Right lobe of liver (tissue), 6 donors: ENCODE results near the gene MRPL20. TPM values are rescaled to one million over a fixed set of nuclear protein-coding genes. Genes with fewer than 3 reads are reported as not detected.
A peak's percentile ranks its signal among the peaks of the same experiment; 100 is the strongest.

ENCODE experiments used
- ATAC-seq, 4 donors: fragments of 200-7000 bp; cut with Tn5 transposase; one replicate each; pipeline ENCODE4 v1.9.1; 2020; ENCODE audit warnings: mild to moderate bottlenecking in 4 of 4, moderate library complexity in 4 of 4
- DNase-seq, 3 donors: peaks; one replicate each; pipeline ENCODE4 v3.0.0-alpha.2; 2020
- H3K27ac ChIP-seq, 3 donors: fragments of 200-600 bp; one replicate each; pipeline ENCODE4 v1.8.0; 2022
- H3K27me3 ChIP-seq, 2 donors: fragments of 200-600 bp; one replicate each; pipeline ENCODE4 v1.8.0; 2022
- H3K36me3 ChIP-seq, 4 donors: fragments of 200-600 bp; sonication (generic) in 1 of 4; one replicate each; pipeline versions ENCODE4 v1.5.1 to v1.8.0; 2017 to 2022; ENCODE audit warnings: control low read depth in 1 of 4
- H3K4me1 ChIP-seq, 4 donors: fragments of 200-600 bp; sonication (generic) in 1 of 4; one replicate each; pipeline versions ENCODE4 v1.5.1 to v1.8.0; 2017 to 2022; ENCODE audit warnings: control low read depth in 1 of 4
- H3K4me3 ChIP-seq, 3 donors: fragments of 200-600 bp; one replicate each; pipeline ENCODE4 v1.8.0; 2022
- H3K9me3 ChIP-seq, 4 donors: fragments of 200-600 bp; sonication (generic) in 1 of 4; one replicate each; pipeline versions ENCODE4 v1.5.1 to v1.8.0; 2017 to 2022; ENCODE audit warnings: control low read depth in 1 of 4
- CTCF ChIP-seq, 4 donors: fragments of 200-600 bp in 3 of 4; fragments of 450-650 bp in 1 of 4; IDR thresholded peaks; one replicate each; pipeline versions ENCODE4 v1.5.1 to v1.8.0; 2016 to 2022; ENCODE audit warnings: antibody characterized with exemption in 4 of 4, mild to moderate bottlenecking in 2 of 4
- POLR2A ChIP-seq: fragments of 450-650 bp; IDR thresholded peaks from one replicate; pipeline ENCODE4 v1.6.1; 2017; ENCODE audit warnings: antibody characterized with exemption, mild to moderate bottlenecking
- WGBS: methylation state at CpG from one replicate; pipeline ENCODE4 v1.1.6; 2018; ENCODE audit warnings: low coverage, low lambda C conversion rate; ENCODE audit not compliant: insufficient coverage; ENCODE audit errors: missing lambda C conversion rate; 5-methylcytosine and 5-hydroxymethylcytosine counted together
- intact Hi-C, 2 donors: fragments of 100-400 bp; cut with DNase I; formaldehyde crosslinking; loops; one replicate each; pipeline versions ENCODE4 v1.11.2 to v1.14.1; 2022
- total RNA-seq, 6 experiments: library from RNA; depleted of rRNA in 2 of 6; stranded (reverse); fragments of >200 nt in 2 of 6; fragmentation: NEBNext Ultra II Directional in 3 of 6; extraction: Animal tissue kit (Norgen Biotek cat#: 25700) in 3 of 6; gene quantifications; one replicate each; pipeline versions ENCODE4 v1.1.0 to v1.2.4, GENCODE V29; 2016 to 2023
- donor health status: DM: no; HTN: yes; CAD: no.
- donor health status: DM: no; HTN: no; CAD: no.
- donor health status: DM: no; HTN: no; CAD: no.
- donor health status: DM: no; HTN: yes; CAD: no.
- donor health status: DM: no; HTN: yes; CAD: no.

MRPL20 gene
- total RNA-seq, 6 experiments from 2014 or later = 44.1 to 91.2 (median 56.5) TPM

- DNase-seq (peak in 1 of 3 donors; percentile 57), ATAC-seq (no peak)
- Histone ChIP-seq H3K9me3 (no peaks in the 10 kb centered on the region), H3K4me3 (peak overlapping the region; percentile 50 to 58 (median 54)), H3K27me3 (no peaks in the 10 kb centered on the region), H3K27ac (peak overlapping the region in 2 of 3 donors; percentile 15 to 84), H3K4me1 (peaks cover 0 to 80% (median 31%) of the 10 kb centered on the region in 4 donors), H3K36me3 (no peaks in the 10 kb centered on the region)
- intact Hi-C loops = no loop called here
- TF ChIP-seq POLR2A = no peak
- TF ChIP-seq CTCF (IDR thresholded peaks at IDR 0.05) = no peak
- WGBS = 30% methylated on average over 3 of the region's 40 CpGs
Measured at GRCh38 chr1:1435911-1436629, 29.0 kb upstream of the MRPL20 start.

DNA sequence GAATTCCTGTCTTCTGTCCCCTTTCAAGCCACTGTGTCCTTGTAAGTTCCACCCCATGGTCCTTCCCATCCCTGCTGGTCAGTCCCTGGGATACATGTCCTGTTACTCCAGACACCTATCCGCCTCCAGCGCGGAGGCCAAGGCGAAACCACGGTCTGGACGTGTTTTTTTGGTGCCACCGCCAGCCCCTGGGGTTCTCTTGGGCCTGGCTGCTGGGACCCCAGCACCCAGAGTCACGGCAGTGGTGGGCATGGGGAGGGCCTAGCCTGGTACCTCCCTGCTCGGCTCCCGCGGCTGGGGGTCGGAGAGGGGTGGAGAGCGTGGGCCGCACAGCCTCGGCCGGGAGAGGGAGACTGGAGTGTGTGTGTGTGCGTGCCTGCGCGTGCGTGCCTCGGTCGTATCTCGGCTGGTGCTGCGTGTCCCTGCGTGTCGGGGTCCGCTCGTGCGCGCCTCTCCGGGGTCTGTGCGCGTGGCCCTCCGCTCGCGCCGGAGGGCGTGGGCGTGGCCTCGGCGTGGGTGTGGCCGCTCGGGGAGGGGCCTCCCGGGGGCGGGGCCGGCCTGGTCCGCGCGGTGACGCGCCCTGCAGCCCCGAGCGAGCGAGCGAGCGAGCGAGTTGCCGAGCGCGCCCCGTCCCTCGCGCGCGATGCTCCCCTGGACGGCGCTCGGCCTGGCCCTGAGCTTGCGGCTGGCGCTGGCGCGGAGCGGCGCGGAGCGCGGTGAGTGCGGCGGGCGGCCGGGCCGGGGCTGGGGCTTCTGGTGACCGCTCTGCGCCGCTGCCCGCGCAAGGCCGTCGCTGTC, 28.2 kb upstream of the MRPL20 start, which contains the start of gene VWA1:
Gene VWA1 (plus strand): TSS at position 585 of the 798 bp plus-strand sequence. CDS start 59 bp downstream, at position 644.
- Histone ChIP-seq H3K36me3 (no peaks in the 10 kb centered on the region), H3K4me3 (peak within 1 kb of the TSS; percentile 50 to 58 (median 54)), H3K4me1 (peaks cover 0 to 83% (median 35%) of the 10 kb centered on the region in 4 donors), H3K9me3 (no peaks in the 10 kb centered on the region), H3K27ac (peak within 1 kb of the TSS; percentile 53 to 84 (median 69)), H3K27me3 (no peaks in the 10 kb centered on the region)
- 42% methylated on average over 13 of the region's 89 CpGs for WGBS
- DNase-seq (peak; percentile 78 to 85 (median 80)), ATAC-seq (peak; percentile 21 to 48 (median 40))
- intact Hi-C loops = no loop called here
- TF ChIP-seq CTCF (IDR thresholded peaks at IDR 0.05) (no peak), POLR2A (peak; percentile 63)

DNA sequence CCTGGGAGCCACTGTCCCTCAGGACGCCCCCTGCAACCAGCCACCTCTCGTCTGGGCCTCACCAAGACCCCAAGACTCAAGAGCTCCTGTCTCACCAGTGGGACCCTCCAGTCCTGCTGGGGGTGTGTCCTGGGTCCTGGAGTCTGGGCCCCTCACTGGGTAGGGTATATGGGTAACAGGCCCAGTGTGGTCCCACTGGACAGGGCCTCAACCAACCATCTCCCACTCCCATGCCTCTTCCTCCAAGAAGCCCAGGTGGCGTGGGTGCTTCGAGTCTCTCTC, 27.7 kb upstream of the MRPL20 start:
- Histone ChIP-seq H3K4me3 (no peak overlapping the region), H3K36me3 (no peaks in the 10 kb centered on the region), H3K27ac (peak overlapping the region; percentile 53 to 84 (median 69)), H3K4me1 (peaks cover 0 to 88% (median 38%) of the 10 kb centered on the region in 4 donors), H3K27me3 (no peaks in the 10 kb centered on the region), H3K9me3 (no peaks in the 10 kb centered on the region)
- DNase-seq (no peak), ATAC-seq (no peak)
- intact Hi-C loops = no loop called here
- TF ChIP-seq CTCF (IDR thresholded peaks at IDR 0.05) = no peak
- no peak for TF ChIP-seq POLR2A
- 93% methylated on average over 2 of the region's 4 CpGs for WGBS

- H3K36me3 ChIP-seq = no peaks in the 10 kb centered on the region
- ATAC-seq = no peak
- WGBS = 12% methylated on average over 3 of the region's 32 CpGs
- H3K27me3 ChIP-seq = no peaks in the 10 kb centered on the region
- H3K27ac ChIP-seq = peak overlapping the region; percentile 53 to 84 (median 69)
- intact Hi-C loops = no loop called here
- H3K4me1 ChIP-seq = peaks cover 0 to 89% (median 40%) of the 10 kb centered on the region in 4 donors
- no peaks in the 10 kb centered on the region for H3K9me3 ChIP-seq
- H3K4me3 ChIP-seq = peak overlapping the region in 1 of 3 donors; percentile 27
- DNase-seq = peak in 1 of 3 donors; percentile 64
- no peak for TF ChIP-seq CTCF (IDR thresholded peaks at IDR 0.05)
- TF ChIP-seq POLR2A = no peak
Measured at GRCh38 chr1:1434131-1434823, 27.2 kb upstream of the MRPL20 start.
